K562 (cell line): Measurements from ENCODE around the gene LBHD2. TPM values are rescaled to one million over a fixed set of nuclear protein-coding genes. Genes with fewer than 3 reads are reported as not detected.

Experiments
- ATAC-seq: fragments of 200-7000 bp; cut with Tn5 transposase; 3 replicates; pipeline ENCODE4 v1.9.1; 2020; ENCODE audit warnings: moderate library complexity
- BruUV-seq: library from RNA; stranded (reverse); fragments of 400-500 nt; replicated peaks from 2 replicates; lab custom pipeline; 2021; lab: Mats Ljungman, UMichigan
- CTCF ChIA-PET: fragments of 300-600 bp; formaldehyde crosslinking; extraction: SDS; loops from one replicate; lab custom pipeline; 2021; ENCODE audit warnings: low intra/inter-chr PET ratio; lab: Yijun Ruan, JAX
- POLR2A ChIA-PET: fragments of 300-600, 350-650 bp; sonication (Branson Sonifier 250); formaldehyde crosslinking; extraction: SDS; loops from one replicate; lab custom pipeline; 2021; ENCODE audit warnings: antibody characterized with exemption, inconsistent platforms; lab: Yijun Ruan, JAX
- DNase-seq, 4 experiments: peaks; one replicate each; pipeline versions ENCODE4 v3.0.0 to v3.0.0-alpha.2; 2011 to 2018; ENCODE audit warnings: low spot score in 3 of 4, mixed read lengths in 3 of 4; ENCODE audit errors: extremely low read depth in 1 of 4
- FAIRE-seq: peaks from 2 replicates; lab custom pipeline; 2011; peaks lifted over from hg19 to GRCh38; lab: Jason Lieb, UNC
- H2AFZ ChIP-seq: 2 replicates; pipeline ENCODE4 v1.6.0; 2011; ENCODE audit warnings: low read depth, low read length, control low read depth, inconsistent platforms
- H3K27ac ChIP-seq: fragments of 200-600 bp; 3 replicates; pipeline ENCODE4 v1.8.0; 2011; ENCODE audit warnings: low read depth, mild to moderate bottlenecking, control low read depth, inconsistent platforms, low read length, moderate library complexity, mixed read lengths; ENCODE audit errors: extremely low read depth
- H3K27me3 ChIP-seq, 2 experiments: fragments of 300-600 bp in 1 of 2; 2 replicates in 1 of 2; 3 replicates in 1 of 2; pipeline versions ENCODE4 v1.6.0 to v1.8.0; 2011; ENCODE audit warnings: inconsistent platforms in 2 of 2, low read length in 2 of 2, mild to moderate bottlenecking in 1 of 2, mixed read lengths in 1 of 2, moderate library complexity in 1 of 2; ENCODE audit not compliant: control insufficient read depth in 2 of 2, insufficient read depth in 2 of 2
- H3K36me3 ChIP-seq: fragments of 300-600 bp; 3 replicates; pipeline ENCODE4 v1.8.0; 2011; ENCODE audit warnings: mild to moderate bottlenecking, low read length, inconsistent platforms; ENCODE audit not compliant: control insufficient read depth, insufficient read depth
- H3K4me1 ChIP-seq, 2 experiments: fragments of 200-600 bp in 1 of 2; replicated peaks in 1 of 2; 2 replicates in 1 of 2; 3 replicates in 1 of 2; pipeline versions ENCODE4 v1.5.1 to v1.8.0; 2011; ENCODE audit warnings: inconsistent platforms in 2 of 2, low read length in 2 of 2, mild to moderate bottlenecking in 1 of 2, mixed read lengths in 1 of 2, moderate library complexity in 1 of 2; ENCODE audit not compliant: control insufficient read depth in 2 of 2, insufficient read depth in 2 of 2
- H3K4me2 ChIP-seq: 2 replicates; pipeline ENCODE4 v1.6.1; 2011; ENCODE audit warnings: low read length, control low read depth, inconsistent platforms, mixed read lengths; ENCODE audit not compliant: insufficient read depth
- H3K4me3 ChIP-seq: fragments of 200-600 bp; sonication (generic), shearing (Covaris generic); 2 replicates; pipeline ENCODE4 v1.5.1; 2016; ENCODE audit warnings: control low read depth, inconsistent platforms
- H3K79me2 ChIP-seq: fragments of 200-600 bp; 3 replicates; pipeline ENCODE4 v1.8.0; 2011; ENCODE audit warnings: low read length, inconsistent platforms; ENCODE audit not compliant: control insufficient read depth, insufficient read depth
- H3K9ac ChIP-seq, 2 experiments: 2 replicates each; pipeline versions ENCODE4 v1.6.0 to v1.6.1; 2011; ENCODE audit warnings: low read depth in 2 of 2, low read length in 2 of 2, control low read depth in 1 of 2, inconsistent platforms in 1 of 2, mild to moderate bottlenecking in 1 of 2, mixed read lengths in 1 of 2; ENCODE audit not compliant: insufficient read depth in 1 of 2
- H3K9me1 ChIP-seq: one replicate; pipeline ENCODE4 v1.6.0; 2011; ENCODE audit warnings: inconsistent platforms, mild to moderate bottlenecking, low read length, moderate library complexity; ENCODE audit not compliant: control insufficient read depth, insufficient read depth
- H3K9me3 ChIP-seq: replicated peaks from 2 replicates; pipeline ENCODE4 v1.5.1; 2011; ENCODE audit warnings: low read depth, low read length, inconsistent platforms; ENCODE audit not compliant: control insufficient read depth, insufficient read depth
- H4K20me1 ChIP-seq: replicated peaks from 2 replicates; pipeline ENCODE4 v1.6.1; 2011; ENCODE audit warnings: low read length, inconsistent platforms, mixed read lengths; ENCODE audit not compliant: control insufficient read depth, insufficient read depth
- MYNN ChIP-seq, 2 experiments: sonication (generic); formaldehyde crosslinking in 1 of 2; IDR thresholded peaks; 2 replicates each; pipeline versions ENCODE4 v1.5.0 to v1.6.1; 2016 to 2020; ENCODE audit warnings: antibody characterized with exemption in 1 of 2, missing genetic modification reagents in 1 of 2
- SIX5 ChIP-seq, 2 experiments: IDR thresholded peaks; 2 replicates each; pipeline ENCODE4 v1.6.1; 2011; ENCODE audit warnings: low read length in 2 of 2, borderline replicate concordance in 1 of 2, low read depth in 1 of 2, mild to moderate bottlenecking in 1 of 2, moderate library complexity in 1 of 2; ENCODE audit not compliant: insufficient read depth in 1 of 2
- WGBS: fragments of 100-300 bp; shearing (Covaris generic); methylation state at CpG from one replicate; pipeline ENCODE4 v1.1.6; 2016; ENCODE audit warnings: low coverage, mixed read lengths; ENCODE audit not compliant: insufficient coverage; ENCODE audit errors: missing lambda C conversion rate; 5-methylcytosine and 5-hydroxymethylcytosine counted together
- in situ Hi-C: fragments of 300-500 bp; cut with MboI; formaldehyde crosslinking; loops from 4 replicates; pipeline ENCODE4 v1.15.0; 2018; ENCODE audit warnings: inconsistent platforms, mixed read lengths
- intact Hi-C: fragments of 100-400 bp; cut with micrococcal nuclease; formaldehyde crosslinking; loops from 2 replicates; pipeline ENCODE4 v1.14.2; 2022
- polyA plus RNA-seq, 8 experiments: library from polyadenylated mRNA; depleted of rRNA in 4 of 8; stranded (reverse) in 5 of 8; unstranded in 3 of 8; fragments of >200 nt; fragmentation: Nextera tagmentation in 2 of 8; fragmentation: Illumina TruSeq in 1 of 8; extraction: Ambion mirVana in 2 of 8; extraction: Trizol in 1 of 8; gene quantifications; 2 replicates each; pipeline versions ENCODE4 v1.2.1 to v1.2.3, GENCODE V29; 2011 to 2014; ENCODE audit warnings: inconsistent platforms in 1 of 8, missing spikeins in 1 of 8
- total RNA-seq, 7 experiments: library from RNA; depleted of rRNA in 6 of 7; stranded (reverse); fragments of >200 nt in 6 of 7; fragmentation: Illumina TruSeq in 2 of 7; extraction: Trizol in 2 of 7; gene quantifications; 2 replicates each; pipeline versions ENCODE4 v1.2.1 to v1.2.3, GENCODE V29; 2011 to 2021; ENCODE audit warnings: low replicate concordance in 1 of 7
- TF ChIP-seq, protein P1 (sequence below): sonication (generic); formaldehyde crosslinking; IDR thresholded peaks from 2 replicates; pipeline ENCODE4 v1.8.0; 2022; ENCODE audit warnings: missing genetic modification reagents, mild to moderate bottlenecking, moderate library complexity, borderline replicate concordance
- TF ChIP-seq, protein P2 (sequence below): fragments of 250-450 bp; sonication (Bioruptor Pico); IDR thresholded peaks from 2 replicates; pipeline ENCODE4 v1.9.0; 2021; ENCODE audit warnings: mild to moderate bottlenecking, inconsistent platforms
- TF ChIP-seq, protein P3 (sequence below), 2 experiments: fragments of 450-650 bp in 1 of 2; IDR thresholded peaks; 2 replicates each; pipeline ENCODE4 v1.6.1; 2011 to 2017; ENCODE audit warnings: low read depth in 2 of 2, antibody characterized with exemption in 1 of 2, borderline replicate concordance in 1 of 2, low read length in 1 of 2, mild to moderate bottlenecking in 1 of 2, mixed read lengths in 1 of 2; ENCODE audit not compliant: control insufficient read depth in 1 of 2
- TF ChIP-seq, protein P4 (sequence below), 3 experiments: IDR thresholded peaks in 2 of 3; conservative IDR thresholded peaks in 1 of 3; 2 replicates each; pipeline ENCODE4 v1.5.1; 2011 to 2012; ENCODE audit warnings: low read length in 3 of 3, mild to moderate bottlenecking in 3 of 3, control low read depth in 2 of 3, improper control_type of control experiment in 1 of 3, inconsistent platforms in 1 of 3, low read depth in 1 of 3, mixed read lengths in 1 of 3, moderate library complexity in 1 of 3; ENCODE audit not compliant: insufficient read depth in 2 of 3

The LBHD2 gene
- total and polyA plus RNA-seq, 9 of the 15 experiments (the other 6 are each of a cell fraction or from before 2014, with no cell fraction given): not detected

DNA sequence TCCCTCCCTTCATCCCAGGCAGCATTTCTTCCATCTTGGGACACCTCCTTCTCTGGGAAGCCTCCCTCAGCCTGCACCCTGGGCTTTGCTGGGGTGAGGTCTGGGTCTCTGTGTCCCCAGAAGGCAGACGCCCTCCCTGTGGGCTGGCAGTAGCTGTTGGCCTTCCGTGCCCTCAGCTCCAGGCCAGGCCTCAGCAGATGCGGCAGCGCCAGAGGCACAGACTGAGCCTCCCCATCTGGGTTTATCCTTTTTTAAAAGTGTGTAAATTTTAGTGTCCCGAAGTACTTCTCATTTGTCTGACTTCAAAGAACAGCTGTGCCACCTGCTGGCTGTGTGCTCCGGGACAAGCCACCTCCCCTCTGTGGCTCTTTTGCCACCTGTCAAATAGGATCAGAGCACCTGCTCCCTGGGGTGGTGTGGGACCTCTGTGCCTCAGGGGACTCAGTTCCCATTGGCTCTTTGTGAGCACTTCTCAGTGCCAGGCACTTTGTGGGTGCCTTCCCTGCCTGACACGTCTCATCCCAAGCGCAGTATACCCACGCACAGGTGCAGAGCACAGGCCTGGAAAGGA, 21.7 kb downstream of the LBHD2 start:
- H2AFZ ChIP-seq: no peak overlapping the region
- BruUV-seq: no TSS peak
- 76% methylated on average over 7 of the region's 9 CpGs for WGBS
- TF ChIP-seq, protein P1, sequence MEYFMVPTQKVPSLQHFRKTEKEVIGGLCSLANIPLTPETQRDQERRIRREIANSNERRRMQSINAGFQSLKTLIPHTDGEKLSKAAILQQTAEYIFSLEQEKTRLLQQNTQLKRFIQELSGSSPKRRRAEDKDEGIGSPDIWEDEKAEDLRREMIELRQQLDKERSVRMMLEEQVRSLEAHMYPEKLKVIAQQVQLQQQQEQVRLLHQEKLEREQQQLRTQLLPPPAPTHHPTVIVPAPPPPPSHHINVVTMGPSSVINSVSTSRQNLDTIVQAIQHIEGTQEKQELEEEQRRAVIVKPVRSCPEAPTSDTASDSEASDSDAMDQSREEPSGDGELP (CRISPR knock-in tag): 0 out of 2 replicates have a peak, but pooled peaks have one; percentile 14
- no peak for TF ChIP-seq MYNN (IDR thresholded peaks at IDR 0.05)
- TF ChIP-seq MYNN (CRISPR knock-in tag; IDR thresholded peaks at IDR 0.05): no peak
- TF ChIP-seq SIX5 (IDR thresholded peaks at IDR 0.05; ENCODE audit: borderline replicate concordance in 1 of 2, insufficient read depth in 1 of 2, low read depth in 1 of 2, low read length in 2 of 2): no peak
- TF ChIP-seq, protein P2, sequence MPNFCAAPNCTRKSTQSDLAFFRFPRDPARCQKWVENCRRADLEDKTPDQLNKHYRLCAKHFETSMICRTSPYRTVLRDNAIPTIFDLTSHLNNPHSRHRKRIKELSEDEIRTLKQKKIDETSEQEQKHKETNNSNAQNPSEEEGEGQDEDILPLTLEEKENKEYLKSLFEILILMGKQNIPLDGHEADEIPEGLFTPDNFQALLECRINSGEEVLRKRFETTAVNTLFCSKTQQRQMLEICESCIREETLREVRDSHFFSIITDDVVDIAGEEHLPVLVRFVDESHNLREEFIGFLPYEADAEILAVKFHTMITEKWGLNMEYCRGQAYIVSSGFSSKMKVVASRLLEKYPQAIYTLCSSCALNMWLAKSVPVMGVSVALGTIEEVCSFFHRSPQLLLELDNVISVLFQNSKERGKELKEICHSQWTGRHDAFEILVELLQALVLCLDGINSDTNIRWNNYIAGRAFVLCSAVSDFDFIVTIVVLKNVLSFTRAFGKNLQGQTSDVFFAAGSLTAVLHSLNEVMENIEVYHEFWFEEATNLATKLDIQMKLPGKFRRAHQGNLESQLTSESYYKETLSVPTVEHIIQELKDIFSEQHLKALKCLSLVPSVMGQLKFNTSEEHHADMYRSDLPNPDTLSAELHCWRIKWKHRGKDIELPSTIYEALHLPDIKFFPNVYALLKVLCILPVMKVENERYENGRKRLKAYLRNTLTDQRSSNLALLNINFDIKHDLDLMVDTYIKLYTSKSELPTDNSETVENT (CRISPR knock-in tag): no peak
- TF ChIP-seq, protein P3, sequence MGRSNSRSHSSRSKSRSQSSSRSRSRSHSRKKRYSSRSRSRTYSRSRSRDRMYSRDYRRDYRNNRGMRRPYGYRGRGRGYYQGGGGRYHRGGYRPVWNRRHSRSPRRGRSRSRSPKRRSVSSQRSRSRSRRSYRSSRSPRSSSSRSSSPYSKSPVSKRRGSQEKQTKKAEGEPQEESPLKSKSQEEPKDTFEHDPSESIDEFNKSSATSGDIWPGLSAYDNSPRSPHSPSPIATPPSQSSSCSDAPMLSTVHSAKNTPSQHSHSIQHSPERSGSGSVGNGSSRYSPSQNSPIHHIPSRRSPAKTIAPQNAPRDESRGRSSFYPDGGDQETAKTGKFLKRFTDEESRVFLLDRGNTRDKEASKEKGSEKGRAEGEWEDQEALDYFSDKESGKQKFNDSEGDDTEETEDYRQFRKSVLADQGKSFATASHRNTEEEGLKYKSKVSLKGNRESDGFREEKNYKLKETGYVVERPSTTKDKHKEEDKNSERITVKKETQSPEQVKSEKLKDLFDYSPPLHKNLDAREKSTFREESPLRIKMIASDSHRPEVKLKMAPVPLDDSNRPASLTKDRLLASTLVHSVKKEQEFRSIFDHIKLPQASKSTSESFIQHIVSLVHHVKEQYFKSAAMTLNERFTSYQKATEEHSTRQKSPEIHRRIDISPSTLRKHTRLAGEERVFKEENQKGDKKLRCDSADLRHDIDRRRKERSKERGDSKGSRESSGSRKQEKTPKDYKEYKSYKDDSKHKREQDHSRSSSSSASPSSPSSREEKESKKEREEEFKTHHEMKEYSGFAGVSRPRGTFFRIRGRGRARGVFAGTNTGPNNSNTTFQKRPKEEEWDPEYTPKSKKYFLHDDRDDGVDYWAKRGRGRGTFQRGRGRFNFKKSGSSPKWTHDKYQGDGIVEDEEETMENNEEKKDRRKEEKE (IDR thresholded peaks at IDR 0.05; ENCODE audit: borderline replicate concordance in 1 of 2, control insufficient read depth in 1 of 2, low read depth in 2 of 2, low read length in 1 of 2): no peak
- TF ChIP-seq, protein P4, sequence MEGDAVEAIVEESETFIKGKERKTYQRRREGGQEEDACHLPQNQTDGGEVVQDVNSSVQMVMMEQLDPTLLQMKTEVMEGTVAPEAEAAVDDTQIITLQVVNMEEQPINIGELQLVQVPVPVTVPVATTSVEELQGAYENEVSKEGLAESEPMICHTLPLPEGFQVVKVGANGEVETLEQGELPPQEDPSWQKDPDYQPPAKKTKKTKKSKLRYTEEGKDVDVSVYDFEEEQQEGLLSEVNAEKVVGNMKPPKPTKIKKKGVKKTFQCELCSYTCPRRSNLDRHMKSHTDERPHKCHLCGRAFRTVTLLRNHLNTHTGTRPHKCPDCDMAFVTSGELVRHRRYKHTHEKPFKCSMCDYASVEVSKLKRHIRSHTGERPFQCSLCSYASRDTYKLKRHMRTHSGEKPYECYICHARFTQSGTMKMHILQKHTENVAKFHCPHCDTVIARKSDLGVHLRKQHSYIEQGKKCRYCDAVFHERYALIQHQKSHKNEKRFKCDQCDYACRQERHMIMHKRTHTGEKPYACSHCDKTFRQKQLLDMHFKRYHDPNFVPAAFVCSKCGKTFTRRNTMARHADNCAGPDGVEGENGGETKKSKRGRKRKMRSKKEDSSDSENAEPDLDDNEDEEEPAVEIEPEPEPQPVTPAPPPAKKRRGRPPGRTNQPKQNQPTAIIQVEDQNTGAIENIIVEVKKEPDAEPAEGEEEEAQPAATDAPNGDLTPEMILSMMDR (IDR thresholded peaks at IDR 0.05 in 2 of 3, conservative IDR thresholded peaks at IDR 0.05 in 1 of 3; ENCODE audit: insufficient read depth in 2 of 3, low read depth in 1 of 3, low read length in 3 of 3): peak in 2 of 3 experiments; percentile 20 to 37; a peak in 2 of 6 replicates
- ChIA-PET POLR2A (interaction anchor here (0.7 to 1.8 kb wide), 6 partner anchors 10 to 233 kb away, joined by 3 to 11 read pairs (median 4); partner anchors contain the start of genes EIF5 and TNFAIP2), CTCF (interaction anchor here (1.1 to 2.9 kb wide), 4 partner anchors 36 to 188 kb away, joined by 3 to 10 read pairs (median 8); no protein-coding TSS in a partner anchor)
- no peak for FAIRE-seq
- intact Hi-C loops (loop anchor here (2.0 kb wide), 2 partner anchors 35 to 187 kb away; no protein-coding TSS in a partner anchor), in situ Hi-C loops (loop anchor here (10.0 kb wide), 1 partner anchor 189 kb away; no protein-coding TSS in a partner anchor)
- ATAC-seq: no peak
- no peaks in the 10 kb centered on the region; the same call in 2 of the 3 replicates for H3K79me2 ChIP-seq
- H3K9ac ChIP-seq: peak overlapping the region in 1 of 2 experiments; percentile 55; a peak in 1 of 4 replicates
- peak in 1 of 4 experiments; percentile 14 for DNase-seq
- H3K4me1 ChIP-seq: peaks cover 31 to 87% of the 10 kb centered on the region in 2 experiments
- H3K4me3 ChIP-seq: no peak overlapping the region
- no peak overlapping the region for H3K4me2 ChIP-seq
- H3K27me3 ChIP-seq: no peaks in the 10 kb centered on the region
- no peak overlapping the region for H3K27ac ChIP-seq
- H4K20me1 ChIP-seq: no peaks in the 10 kb centered on the region
- H3K36me3 ChIP-seq: peaks cover 6% of the 10 kb centered on the region; the same call in 1 of the 3 replicates
- no peaks in the 10 kb centered on the region for H3K9me1 ChIP-seq
- no peaks in the 10 kb centered on the region for H3K9me3 ChIP-seq
